Measurements from ENCODE around the gene PDCD4. TPM values are rescaled to one million over a fixed set of nuclear protein-coding genes. Genes with fewer than 3 reads are reported as not detected.

The PDCD4 gene
- total RNA-seq, 1 donor from 2014 or later, result 106 TPM

GRCh38 chr10:110923856-110924493 is 52.2 kb downstream of the PDCD4 start:
- DNase-seq (ENCODE audit: extremely low spot score, unreplicated experiment), result no peak
- TF ChIP-seq CTCF (IDR thresholded peaks at IDR 0.05), result no peak
- no peaks in the 10 kb centered on the region for H3K27me3 Mint-ChIP-seq (ENCODE audit: unreplicated experiment)
- H3K4me1 Mint-ChIP-seq (ENCODE audit: unreplicated experiment), result peaks cover 43% of the 10 kb centered on the region
- peaks cover 3% of the 10 kb centered on the region for H3K36me3 Mint-ChIP-seq (ENCODE audit: unreplicated experiment)
- H3K4me3 Mint-ChIP-seq (ENCODE audit: unreplicated experiment), result no peak overlapping the region
- H3K9me3 Mint-ChIP-seq (ENCODE audit: unreplicated experiment), result no peaks in the 10 kb centered on the region
- H3K27ac Mint-ChIP-seq (ENCODE audit: unreplicated experiment), result no peak overlapping the region

- Mint-ChIP-seq H3K27ac (ENCODE audit: unreplicated experiment) (no peak overlapping the region), H3K4me3 (ENCODE audit: unreplicated experiment) (no peak overlapping the region), H3K27me3 (ENCODE audit: unreplicated experiment) (no peaks in the 10 kb centered on the region), H3K36me3 (ENCODE audit: unreplicated experiment) (peaks cover 3% of the 10 kb centered on the region), H3K4me1 (ENCODE audit: unreplicated experiment) (peaks cover 33% of the 10 kb centered on the region), H3K9me3 (ENCODE audit: unreplicated experiment) (no peaks in the 10 kb centered on the region)
- no peak for TF ChIP-seq CTCF (IDR thresholded peaks at IDR 0.05)
- no peak for DNase-seq (ENCODE audit: extremely low spot score, unreplicated experiment)
Measured at GRCh38 chr10:110927461-110927860, 55.7 kb downstream of the PDCD4 start.

- no peak for TF ChIP-seq CTCF (IDR thresholded peaks at IDR 0.05)
- Mint-ChIP-seq H3K36me3 (ENCODE audit: unreplicated experiment) (no peaks in the 10 kb centered on the region), H3K9me3 (ENCODE audit: unreplicated experiment) (peaks cover 3% of the 10 kb centered on the region), H3K27me3 (ENCODE audit: unreplicated experiment) (no peaks in the 10 kb centered on the region), H3K27ac (ENCODE audit: unreplicated experiment) (no peak overlapping the region), H3K4me1 (ENCODE audit: unreplicated experiment) (peaks cover 12% of the 10 kb centered on the region), H3K4me3 (ENCODE audit: unreplicated experiment) (no peak overlapping the region)
- DNase-seq (ENCODE audit: extremely low spot score, unreplicated experiment), result no peak
Measured at GRCh38 chr10:110931769-110932381, 60.1 kb downstream of the PDCD4 start.

- DNase-seq (ENCODE audit: extremely low spot score, unreplicated experiment), result no peak
- Mint-ChIP-seq H3K4me3 (ENCODE audit: unreplicated experiment) (no peak overlapping the region), H3K27me3 (ENCODE audit: unreplicated experiment) (no peaks in the 10 kb centered on the region), H3K36me3 (ENCODE audit: unreplicated experiment) (peaks cover 4% of the 10 kb centered on the region), H3K4me1 (ENCODE audit: unreplicated experiment) (peaks cover 6% of the 10 kb centered on the region), H3K9me3 (ENCODE audit: unreplicated experiment) (peaks cover 3% of the 10 kb centered on the region), H3K27ac (ENCODE audit: unreplicated experiment) (no peak overlapping the region)
- TF ChIP-seq CTCF (IDR thresholded peaks at IDR 0.05), result no peak
Measured at GRCh38 chr10:110932505-110933180, 60.9 kb downstream of the PDCD4 start.

GRCh38 chr10:110936757-110937156 is 65.0 kb downstream of the PDCD4 start:
- Mint-ChIP-seq H3K4me1 (ENCODE audit: unreplicated experiment) (peaks cover 5% of the 10 kb centered on the region), H3K4me3 (ENCODE audit: unreplicated experiment) (no peak overlapping the region), H3K27ac (ENCODE audit: unreplicated experiment) (no peak overlapping the region), H3K36me3 (ENCODE audit: unreplicated experiment) (peaks cover 9% of the 10 kb centered on the region), H3K27me3 (ENCODE audit: unreplicated experiment) (no peaks in the 10 kb centered on the region), H3K9me3 (ENCODE audit: unreplicated experiment) (peaks cover 7% of the 10 kb centered on the region)
- no peak for DNase-seq (ENCODE audit: extremely low spot score, unreplicated experiment)
- no peak for TF ChIP-seq CTCF (IDR thresholded peaks at IDR 0.05)
